ENCODE measurements around the gene COL4A1. TPM values are rescaled to one million over a fixed set of nuclear protein-coding genes. Genes with fewer than 3 reads are reported as not detected.
A peak's percentile ranks its signal among the peaks of the same experiment; 100 is the strongest.

The COL4A1 gene
- total RNA-seq, 1 donor from 2014 or later: 1,882 TPM

- no peak for DNase-seq
These were observed 50.6 kb downstream of the COL4A1 start for GRCh38 chr13:110256126-110256905.

DNA sequence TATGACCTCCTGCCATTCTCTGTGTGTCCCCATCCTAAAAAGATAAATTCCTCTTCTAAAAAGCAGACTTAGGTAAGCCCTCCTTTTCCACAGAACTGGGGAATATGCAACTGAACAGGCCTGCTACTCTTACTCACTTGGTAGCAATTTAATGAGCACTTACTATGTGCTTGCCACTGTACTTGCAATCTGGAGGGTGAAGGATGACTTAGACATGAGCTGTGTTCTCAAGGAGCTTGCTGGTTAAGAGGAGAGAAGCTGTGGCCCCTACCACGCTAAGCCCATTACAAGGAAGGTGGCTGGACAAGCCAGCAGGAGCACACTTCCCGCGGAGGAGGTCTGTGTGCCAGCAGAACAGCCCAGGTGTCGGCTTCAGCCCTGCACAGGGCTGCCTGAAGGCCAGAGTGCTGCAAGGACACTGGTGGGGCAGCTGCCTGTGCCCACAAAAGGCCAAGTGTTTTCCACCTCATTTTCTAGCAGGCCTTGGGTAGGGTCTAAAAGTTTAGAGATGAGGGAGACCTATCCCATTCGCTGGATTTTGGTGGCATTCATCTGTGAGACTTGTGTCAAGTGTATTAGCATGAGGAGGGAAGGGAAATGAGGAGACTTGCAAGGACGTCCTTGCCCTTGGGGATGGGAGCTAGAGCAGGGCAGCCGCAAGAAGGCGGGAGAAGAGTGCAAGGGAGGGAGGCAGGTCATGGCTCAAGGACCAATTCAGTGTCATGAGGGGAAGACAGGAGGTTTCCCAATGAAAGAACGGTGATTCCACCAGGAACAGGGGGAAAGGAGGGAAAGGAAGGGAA, 52.0 kb downstream of the COL4A1 start:
- DNase-seq: no peak

DNA sequence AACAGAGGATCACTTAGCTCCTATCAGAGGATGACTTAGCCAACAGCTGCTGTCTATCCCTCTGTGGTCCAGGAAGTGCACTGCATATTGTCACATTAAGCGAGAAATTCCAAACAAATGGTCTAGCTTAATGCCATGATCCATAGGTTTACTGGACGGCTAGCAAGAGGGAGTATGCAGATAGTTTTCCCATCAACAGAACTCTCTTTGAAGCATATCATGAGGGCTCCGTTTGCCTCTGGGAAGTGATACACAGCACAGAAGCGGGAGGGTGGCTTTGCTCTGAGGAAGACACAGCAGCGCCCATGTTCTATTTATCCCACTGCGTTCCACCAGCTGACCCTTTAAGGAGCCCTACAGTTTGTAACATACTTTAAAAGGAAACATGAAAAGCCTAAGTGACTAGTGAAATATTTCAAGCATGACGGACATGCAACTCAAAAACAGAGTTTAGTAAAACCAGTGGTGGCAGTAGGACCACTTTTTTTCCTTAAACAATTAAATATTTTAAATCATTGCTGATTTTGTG, 52.7 kb downstream of the COL4A1 start:
- DNase-seq: no peak

DNA sequence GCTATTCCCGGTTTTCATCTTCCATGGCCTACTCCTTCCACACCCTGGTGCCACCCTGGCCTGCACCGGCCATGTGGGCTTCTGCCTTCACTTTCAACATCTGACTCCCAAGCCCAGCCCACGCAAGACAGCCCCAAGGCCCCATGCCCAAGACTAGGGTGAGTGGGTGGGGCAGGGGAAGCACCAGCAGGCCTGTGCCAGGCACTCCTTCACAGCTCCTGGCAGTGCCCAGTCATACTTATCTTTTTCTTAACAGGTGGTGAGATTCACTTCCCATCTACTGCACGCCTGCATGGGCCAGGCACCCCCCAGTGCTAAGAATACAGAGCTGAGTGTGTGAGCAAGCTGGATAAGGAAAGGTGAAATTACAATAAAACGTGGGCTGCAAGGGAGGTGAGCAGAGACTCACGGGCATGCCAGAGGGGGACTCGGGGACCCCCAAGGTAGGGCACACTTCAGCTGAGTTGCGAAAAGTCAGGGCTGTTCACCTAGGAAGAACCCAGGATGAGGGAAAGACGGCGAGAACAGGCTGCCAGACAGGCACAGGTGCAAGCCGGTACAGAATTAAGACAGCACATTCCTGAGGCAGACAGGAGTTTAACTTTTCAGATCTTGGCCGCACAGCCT, 55.7 kb downstream of the COL4A1 start:
- DNase-seq: no peak

DNA sequence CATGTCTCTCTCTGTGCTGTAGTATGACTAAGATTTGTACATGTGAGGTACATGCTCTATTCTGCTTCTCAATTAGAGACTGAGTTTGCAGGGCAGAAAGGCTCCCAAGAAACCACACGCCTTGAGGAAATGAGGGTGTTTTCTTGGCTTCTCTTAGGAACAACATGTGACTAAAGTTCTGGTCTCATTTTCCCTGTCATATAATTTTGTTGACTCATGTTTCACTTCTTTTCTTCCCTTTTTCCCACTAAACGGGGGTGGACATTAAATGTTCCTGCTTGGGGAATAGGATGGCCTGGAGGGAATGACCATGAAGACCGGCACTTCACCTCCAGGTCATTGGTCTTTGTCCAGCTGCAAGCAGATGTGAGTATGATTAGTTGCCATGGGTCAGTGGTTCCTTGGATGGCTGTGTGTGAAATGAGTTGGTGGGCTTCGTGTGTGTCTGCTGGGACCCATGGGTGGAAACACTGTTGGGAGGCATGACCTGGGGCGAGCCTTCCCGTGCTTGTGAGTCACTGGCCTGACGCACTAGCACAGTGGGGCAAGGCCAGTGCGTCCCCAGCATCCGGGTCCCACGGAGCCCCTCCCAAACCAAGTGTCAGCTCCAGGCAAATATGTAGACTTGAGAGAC, 56.6 kb downstream of the COL4A1 start:
- DNase-seq: peak; percentile 52

DNA sequence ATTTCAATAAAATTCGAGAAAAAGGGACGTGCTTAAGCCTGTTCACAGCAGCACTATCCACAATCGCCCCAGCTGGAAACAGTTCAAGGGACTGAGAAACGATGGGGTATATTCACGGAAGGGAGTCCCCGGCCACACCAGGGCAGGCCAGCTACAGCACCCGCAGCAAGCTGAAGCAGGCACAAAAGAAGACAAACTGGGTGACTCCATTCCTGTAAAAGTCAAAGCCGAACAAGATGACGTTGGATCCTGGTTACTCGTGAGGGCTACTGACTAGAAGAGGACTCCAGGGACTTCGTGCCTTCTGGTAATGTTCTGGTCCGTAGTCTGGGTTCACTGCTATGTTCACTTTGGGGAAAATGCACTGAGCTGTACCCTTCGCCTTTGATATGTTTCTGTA, 57.6 kb downstream of the COL4A1 start:
- no peak for DNase-seq

GRCh38 chr13:110248449-110249143, 58.4 kb downstream of the COL4A1 start:
- no peak for DNase-seq

DNA sequence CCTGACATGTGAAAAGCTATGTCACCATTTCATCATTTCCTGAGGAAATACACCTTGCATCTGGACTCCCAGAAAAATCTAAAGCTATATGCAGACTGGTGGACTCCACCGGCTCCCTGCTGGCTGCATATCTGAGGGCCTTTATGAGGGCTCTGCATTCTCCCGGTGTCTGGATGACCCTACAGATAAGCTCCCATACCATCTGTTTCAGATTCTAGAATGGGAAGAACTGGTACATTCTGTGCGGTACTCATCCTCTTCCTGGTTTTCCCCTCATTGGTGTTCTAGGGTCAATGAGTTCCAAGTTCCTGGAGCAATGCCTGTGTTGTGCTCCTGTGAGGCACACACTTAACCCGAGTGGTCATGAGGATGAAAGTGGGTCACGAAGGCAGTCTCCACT, 60.4 kb downstream of the COL4A1 start:
- no peak for DNase-seq

DNA sequence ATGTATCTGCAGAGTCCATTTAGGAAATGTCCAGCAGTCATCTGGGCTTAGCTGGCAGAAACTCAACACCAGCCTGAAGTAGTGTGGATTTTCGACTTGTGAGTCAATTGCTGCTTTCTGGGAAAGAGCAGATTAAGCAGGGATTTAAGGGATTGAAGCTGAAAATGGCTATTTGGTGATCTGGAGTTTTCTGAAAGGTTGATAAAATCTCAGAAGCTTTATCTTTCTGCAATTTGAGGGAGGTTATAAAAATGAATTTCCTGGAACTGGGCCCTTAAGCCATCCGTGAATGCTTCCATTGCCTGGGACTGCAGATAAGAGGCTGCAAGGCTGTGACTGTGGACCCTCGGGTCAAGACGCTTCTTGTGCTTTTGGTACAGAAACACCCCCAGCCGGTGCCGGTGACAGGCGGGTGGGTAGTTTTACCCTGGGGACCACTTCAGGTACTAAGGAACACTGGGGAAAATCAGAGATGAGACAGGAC, 61.5 kb downstream of the COL4A1 start:
- no peak for DNase-seq

GRCh38 chr13:110244976-110245375, 62.0 kb downstream of the COL4A1 start:
- no peak for DNase-seq

DNA sequence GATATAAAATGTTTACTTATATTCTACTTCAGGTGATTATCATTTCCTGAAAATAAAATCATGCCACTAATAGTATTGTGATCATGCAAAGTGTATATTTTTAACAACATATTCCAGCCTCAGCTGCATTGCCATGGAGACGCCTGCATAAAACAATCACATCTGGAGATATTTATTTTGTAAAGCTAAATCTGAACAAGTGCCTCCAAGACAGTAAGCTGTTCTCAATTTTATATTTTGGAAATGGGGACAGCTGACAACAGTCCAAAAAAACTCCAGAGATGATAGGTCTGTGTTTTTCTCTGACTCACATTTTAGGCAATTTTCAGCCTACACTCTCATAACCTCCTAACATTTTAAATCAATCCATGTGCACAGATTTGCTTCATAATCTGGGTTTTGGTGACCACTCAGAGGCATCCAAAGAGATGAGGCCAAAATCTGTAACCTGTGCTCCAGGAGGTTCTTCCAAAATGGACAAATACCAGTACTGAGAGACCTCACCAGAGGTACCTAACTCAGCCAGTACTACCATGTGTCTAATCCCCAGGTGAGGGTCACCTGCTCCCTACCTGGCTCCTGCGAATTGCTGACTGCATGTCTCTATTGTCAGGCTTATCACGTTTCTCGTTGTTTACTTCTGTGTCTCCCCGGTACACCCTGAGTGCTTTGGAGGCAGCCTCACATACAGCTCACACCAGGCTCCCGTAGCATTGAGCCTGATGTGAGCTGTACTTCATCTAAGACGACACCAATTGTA, 62.7 kb downstream of the COL4A1 start:
- no peak for DNase-seq

DNA sequence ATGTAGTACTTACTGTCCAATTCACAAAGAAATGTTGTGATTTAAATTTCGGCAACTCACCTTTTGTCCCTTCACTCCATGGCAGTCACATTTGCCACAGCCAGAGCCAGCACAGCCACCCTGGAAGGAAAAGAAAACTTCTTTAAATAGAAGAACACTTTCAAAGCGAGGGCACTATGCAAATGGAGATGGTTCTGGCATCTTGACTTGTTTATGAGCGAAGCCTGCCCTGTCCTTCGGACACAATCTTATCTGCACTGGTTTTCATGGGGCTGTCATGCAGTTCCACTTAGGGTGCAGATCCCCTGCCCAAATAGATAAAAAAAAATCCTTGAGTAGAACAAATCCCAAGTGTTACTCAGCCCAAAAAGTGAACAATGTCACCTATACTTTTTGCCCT, 64.3 kb downstream of the COL4A1 start:
- DNase-seq: no peak

DNA sequence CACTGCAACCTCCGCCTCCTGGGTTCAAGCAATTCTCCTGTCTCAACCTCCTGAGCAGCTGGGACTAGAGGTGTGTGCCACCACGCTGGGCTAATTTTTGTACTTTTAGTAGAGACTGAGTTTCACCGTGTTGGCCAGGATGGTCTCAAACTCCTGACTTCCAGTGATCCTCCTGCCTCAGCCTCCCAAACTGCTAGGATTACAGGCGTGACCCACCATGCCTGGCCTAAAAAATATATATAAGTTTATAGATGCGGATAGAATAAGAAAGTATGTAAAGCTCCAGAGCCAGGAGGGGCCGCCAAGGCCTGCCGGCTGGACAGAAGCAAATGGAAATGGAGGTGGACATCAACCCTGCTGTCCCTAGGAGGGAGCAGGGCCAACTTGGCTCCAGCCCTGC, 66.0 kb downstream of the COL4A1 start:
- no peak for DNase-seq

GRCh38 chr13:110240352-110240751, 66.6 kb downstream of the COL4A1 start:
- no peak for DNase-seq

DNA sequence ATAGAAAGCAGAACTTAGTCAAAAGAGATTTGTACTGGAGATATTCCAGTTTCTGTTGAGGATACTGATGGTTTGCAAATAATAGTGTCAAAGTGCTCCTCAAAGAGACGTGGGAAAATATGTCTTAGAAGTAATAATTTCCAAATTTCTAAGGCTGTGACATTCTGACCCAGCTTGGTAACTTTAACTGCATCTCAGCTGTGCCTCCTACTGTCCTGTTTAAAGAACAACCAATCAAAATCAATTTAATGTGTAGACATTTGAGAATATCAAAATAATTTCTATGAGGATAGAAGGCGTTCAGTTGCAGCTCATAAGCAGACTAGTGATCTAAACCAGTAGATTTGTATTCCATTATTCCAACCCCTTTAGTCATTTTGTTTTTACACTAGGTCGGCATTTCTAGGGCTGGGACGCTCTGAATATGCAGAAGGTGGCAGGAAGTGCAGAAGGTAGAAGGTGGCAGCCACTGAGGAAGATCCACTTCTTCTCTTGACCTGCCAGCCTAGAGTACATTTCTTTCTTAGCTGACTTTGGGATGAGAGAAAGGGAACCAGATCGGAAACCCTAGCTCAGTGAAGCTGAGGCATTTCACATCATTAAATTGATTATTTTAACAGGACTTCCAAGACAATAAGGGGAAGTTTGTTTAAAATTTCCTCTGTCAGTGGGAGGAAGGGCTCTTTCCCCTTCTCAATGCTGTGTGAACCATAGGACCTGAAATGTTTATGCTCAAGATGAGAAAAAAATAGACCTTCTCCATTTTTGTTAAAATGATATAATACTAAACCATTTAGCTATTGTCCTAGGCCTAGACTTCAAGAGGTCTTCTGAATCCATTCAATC, 67.5 kb downstream of the COL4A1 start:
- peak; percentile 60 for DNase-seq

- no peak for DNase-seq
These were observed 68.2 kb downstream of the COL4A1 start for GRCh38 chr13:110238818-110239195.

- DNase-seq: no peak
These were observed 68.8 kb downstream of the COL4A1 start for GRCh38 chr13:110237875-110238817.

DNA sequence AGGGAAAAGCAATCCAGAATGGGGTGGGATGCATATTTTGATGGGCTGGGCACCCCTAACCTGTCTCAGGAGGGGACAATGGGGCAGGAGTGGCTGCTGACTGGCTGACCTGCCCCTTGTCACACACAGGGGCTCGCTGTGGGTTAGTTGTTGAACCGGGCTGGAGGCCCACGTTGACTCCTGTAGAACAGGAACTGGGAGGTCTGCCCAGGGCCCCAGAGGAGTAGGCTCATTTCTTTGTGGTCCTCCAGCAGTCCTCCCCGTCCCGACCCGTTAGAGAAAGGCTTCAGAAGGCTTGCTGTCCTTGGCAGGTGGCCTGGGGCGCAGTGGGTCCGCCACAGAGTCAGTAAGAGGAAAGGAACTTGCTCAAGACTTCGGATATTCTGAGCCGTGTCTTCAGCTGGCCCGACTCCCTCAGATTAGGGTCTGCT, 70.1 kb downstream of the COL4A1 start:
- no peak for DNase-seq

DNA sequence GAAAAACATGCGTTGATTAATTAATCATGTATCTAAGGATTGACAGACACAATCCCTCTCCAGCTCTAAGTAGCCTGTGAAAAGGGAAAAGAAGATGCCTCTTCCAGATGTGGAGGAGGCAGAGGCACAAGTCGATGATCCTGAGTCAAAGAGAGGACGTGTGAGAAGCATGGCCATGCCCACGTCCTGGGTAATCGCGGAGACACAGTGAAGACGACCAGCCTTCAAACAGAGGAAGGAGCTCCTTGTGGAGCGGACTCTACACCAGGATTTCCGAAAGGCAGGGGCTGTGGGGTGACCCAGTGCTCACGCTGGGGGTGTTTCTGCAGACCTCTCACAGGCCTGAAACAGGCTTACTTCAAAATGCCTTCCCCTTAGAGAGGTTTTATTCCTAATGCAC, 70.5 kb downstream of the COL4A1 start:
- DNase-seq: no peak
